Measurements from ENCODE around the gene HNRNPU. TPM values are rescaled to one million over a fixed set of nuclear protein-coding genes. Genes with fewer than 3 reads are reported as not detected.

HNRNPU gene
- polyA plus RNA-seq, 3 donors = 71.5 to 197 (median 143) TPM

DNA sequence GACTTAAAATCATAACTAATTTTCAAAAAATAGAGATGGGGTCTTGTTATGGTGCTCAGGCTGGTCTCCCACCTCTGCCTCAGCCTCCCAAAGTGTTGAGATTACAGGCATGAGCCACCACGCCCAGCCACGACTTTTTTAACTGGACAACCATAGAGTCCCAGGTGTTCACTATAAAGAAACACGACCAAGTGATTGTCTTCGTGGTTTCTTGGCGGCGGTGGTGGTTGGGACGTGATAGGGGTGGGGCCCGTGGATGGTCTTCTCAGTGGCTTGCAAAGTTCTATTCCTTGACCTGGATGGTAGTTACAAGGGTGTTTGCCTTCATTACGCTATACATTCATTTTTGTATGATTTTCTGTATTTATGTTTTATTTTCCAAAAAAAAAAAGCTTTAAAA is 63.5 kb downstream of the HNRNPU start:
- H3K27me3 Mint-ChIP-seq (ENCODE audit: low read depth in 3 of 3) = peaks cover 3 to 15% (median 10%) of the 10 kb centered on the region in 3 donors
- no peaks in the 10 kb centered on the region for H4K20me1 ChIP-seq (ENCODE audit: insufficient read depth, low read length)
- peaks cover 5% of the 10 kb centered on the region for H3K4me1 Mint-ChIP-seq
- no peaks in the 10 kb centered on the region for H3K9me3 ChIP-seq (replicated peaks in 1 of 2; ENCODE audit: control insufficient read depth in 1 of 2, insufficient read depth in 1 of 2, low read length in 2 of 2)
- no peak for DNase-seq
- no peak overlapping the region for H3K4me2 ChIP-seq (replicated peaks; ENCODE audit: extremely low read depth, low read length, poor library complexity, severe bottlenecking)
- no peak overlapping the region for H3K9ac ChIP-seq (ENCODE audit: insufficient read depth, low read length, poor library complexity, severe bottlenecking)
- H3K36me3 Mint-ChIP-seq = no peaks in the 10 kb centered on the region
- no peaks in the 10 kb centered on the region for H3K79me2 ChIP-seq (ENCODE audit: insufficient read depth, low read length)
- H3K4me3 Mint-ChIP-seq = peak overlapping the region in 1 of 2 donors; percentile 26
- H3K27me3 ChIP-seq (ENCODE audit: control insufficient read depth in 2 of 2, insufficient read depth in 2 of 2, low read length in 2 of 2) = no peaks in the 10 kb centered on the region
- TF ChIP-seq, protein P1, sequence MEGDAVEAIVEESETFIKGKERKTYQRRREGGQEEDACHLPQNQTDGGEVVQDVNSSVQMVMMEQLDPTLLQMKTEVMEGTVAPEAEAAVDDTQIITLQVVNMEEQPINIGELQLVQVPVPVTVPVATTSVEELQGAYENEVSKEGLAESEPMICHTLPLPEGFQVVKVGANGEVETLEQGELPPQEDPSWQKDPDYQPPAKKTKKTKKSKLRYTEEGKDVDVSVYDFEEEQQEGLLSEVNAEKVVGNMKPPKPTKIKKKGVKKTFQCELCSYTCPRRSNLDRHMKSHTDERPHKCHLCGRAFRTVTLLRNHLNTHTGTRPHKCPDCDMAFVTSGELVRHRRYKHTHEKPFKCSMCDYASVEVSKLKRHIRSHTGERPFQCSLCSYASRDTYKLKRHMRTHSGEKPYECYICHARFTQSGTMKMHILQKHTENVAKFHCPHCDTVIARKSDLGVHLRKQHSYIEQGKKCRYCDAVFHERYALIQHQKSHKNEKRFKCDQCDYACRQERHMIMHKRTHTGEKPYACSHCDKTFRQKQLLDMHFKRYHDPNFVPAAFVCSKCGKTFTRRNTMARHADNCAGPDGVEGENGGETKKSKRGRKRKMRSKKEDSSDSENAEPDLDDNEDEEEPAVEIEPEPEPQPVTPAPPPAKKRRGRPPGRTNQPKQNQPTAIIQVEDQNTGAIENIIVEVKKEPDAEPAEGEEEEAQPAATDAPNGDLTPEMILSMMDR (IDR thresholded peaks at IDR 0.05) = no peak
- no peak overlapping the region for H2AFZ ChIP-seq (ENCODE audit: insufficient read depth, low read depth, low read length, poor library complexity, severe bottlenecking)
- 93% methylated on average over 2 of the region's 9 CpGs for WGBS (ENCODE audit: insufficient coverage)
- no peaks in the 10 kb centered on the region for H3K9me3 Mint-ChIP-seq
- no peaks in the 10 kb centered on the region for H3K36me3 ChIP-seq (replicated peaks in 1 of 2; ENCODE audit: control insufficient read depth in 1 of 2, insufficient read depth in 2 of 2, low read length in 2 of 2)
- intact Hi-C loops (cut with micrococcal nuclease) = loop anchor here (2.0 to 5.0 kb wide), 2 partner anchors 241 to 242 kb away; no protein-coding TSS in a partner anchor
- no peak overlapping the region for H3K27ac Mint-ChIP-seq
- no peak overlapping the region for H3K4me3 ChIP-seq (replicated peaks in 1 of 3; ENCODE audit: low read depth in 2 of 3, low read length in 3 of 3)
- H3K27ac ChIP-seq (ENCODE audit: low read depth in 1 of 2, low read length in 2 of 2) = no peak overlapping the region
- H3K4me1 ChIP-seq (ENCODE audit: control insufficient read depth in 1 of 2, insufficient read depth in 2 of 2, low read length in 2 of 2) = peaks cover 0 to 4% of the 10 kb centered on the region in 2 donors

Other genes starting within 250 kb of the HNRNPU start
- gene DESI2, start 211.4 kb downstream of the HNRNPU start, polyA plus RNA-seq = 10 to 100 TPM; 10.5 to 12.0 (median 11.2) TPM
- gene COX20, start 28.9 kb downstream of the HNRNPU start, polyA plus RNA-seq = 10 to 100 TPM; 15.8 to 21.6 (median 17.9) TPM

Measured in CD14-positive monocyte (primary cell).